HG03103 (cell line): Measurements from ENCODE around the gene DPP6.

Source experiments
- ATAC-seq: cut with Tn5 transposase; IDR thresholded peaks from one replicate; pipeline ENCODE4 v1.9.1; 2021; ENCODE audit warnings: low read depth; ENCODE audit not compliant: unreplicated experiment

The DPP6 gene

DNA sequence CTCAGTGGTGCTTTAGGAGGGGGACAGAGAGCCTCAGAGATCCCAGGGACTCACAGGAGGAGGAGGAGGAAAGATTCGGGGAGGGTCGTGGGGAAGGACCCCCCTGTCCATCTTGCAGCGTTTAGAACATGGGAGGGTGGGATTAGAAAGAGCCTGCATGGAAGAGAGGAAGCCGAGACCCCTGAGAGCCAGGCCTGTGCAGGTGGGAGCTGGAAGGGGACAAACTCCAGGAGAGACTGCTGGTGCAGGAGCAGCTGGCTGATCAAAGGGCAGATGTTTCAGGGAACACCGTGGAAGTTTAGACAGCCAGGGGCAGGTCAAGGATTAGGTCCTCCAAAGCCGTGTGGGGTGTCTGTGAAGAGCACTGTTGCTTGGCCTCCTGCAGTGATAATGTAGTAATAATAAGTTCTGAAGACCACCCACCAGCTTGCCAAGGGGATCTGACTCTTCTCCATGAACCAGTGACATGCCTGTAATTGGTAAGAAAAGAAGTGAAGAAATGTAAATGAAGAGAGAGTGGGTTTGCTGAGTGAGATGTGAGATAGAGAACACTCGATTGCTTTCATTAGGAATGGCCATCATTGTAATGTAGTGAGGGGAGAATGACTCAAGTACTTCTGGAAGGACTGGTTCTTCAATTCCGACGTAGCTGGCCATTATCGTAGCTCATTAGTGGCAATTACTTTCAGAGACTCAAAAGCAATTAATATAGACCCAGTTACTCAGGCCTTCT is 525.1 kb downstream of the DPP6 start:
- ATAC-seq = no peak

DNA sequence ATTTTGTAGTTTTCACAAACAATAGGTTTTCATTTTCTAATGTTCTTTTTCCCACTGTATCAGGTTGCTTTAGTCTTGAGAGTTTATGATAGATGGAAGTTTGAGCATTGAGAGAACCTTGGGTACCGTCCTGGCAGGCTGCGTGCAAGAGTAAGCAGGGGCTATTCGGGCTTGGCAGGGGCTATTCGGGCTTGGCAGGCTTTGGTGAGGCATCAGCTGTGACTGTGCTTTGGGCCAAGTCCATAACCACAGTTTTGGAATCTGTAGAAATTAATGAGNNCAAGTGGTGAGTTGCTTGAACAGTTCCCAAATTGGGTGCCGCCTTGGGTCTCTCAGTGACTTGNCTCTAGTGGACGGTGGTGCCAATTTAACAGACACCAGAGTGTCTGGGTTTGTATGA is 526.1 kb downstream of the DPP6 start:
- ATAC-seq = no peak

DNA sequence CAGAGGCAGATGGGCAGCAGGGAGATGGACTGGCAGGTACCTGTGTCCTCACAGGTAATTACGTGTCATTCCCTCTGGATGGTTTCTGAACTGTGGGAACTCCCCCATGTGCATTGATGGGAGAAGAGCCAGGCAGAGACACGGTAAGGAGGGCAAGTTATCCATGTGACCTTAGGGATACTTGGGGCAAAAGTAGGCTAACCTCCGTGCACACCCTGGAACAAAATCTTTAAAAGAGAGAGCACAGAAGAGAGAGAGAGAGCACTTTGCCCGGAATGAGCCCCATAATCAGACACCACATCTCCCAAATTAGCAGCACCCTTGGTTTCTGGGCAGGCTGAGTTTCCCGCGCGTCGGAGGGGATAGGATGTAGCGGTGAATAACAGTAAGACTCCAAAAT is 527.5 kb downstream of the DPP6 start:
- ATAC-seq = no peak

DNA sequence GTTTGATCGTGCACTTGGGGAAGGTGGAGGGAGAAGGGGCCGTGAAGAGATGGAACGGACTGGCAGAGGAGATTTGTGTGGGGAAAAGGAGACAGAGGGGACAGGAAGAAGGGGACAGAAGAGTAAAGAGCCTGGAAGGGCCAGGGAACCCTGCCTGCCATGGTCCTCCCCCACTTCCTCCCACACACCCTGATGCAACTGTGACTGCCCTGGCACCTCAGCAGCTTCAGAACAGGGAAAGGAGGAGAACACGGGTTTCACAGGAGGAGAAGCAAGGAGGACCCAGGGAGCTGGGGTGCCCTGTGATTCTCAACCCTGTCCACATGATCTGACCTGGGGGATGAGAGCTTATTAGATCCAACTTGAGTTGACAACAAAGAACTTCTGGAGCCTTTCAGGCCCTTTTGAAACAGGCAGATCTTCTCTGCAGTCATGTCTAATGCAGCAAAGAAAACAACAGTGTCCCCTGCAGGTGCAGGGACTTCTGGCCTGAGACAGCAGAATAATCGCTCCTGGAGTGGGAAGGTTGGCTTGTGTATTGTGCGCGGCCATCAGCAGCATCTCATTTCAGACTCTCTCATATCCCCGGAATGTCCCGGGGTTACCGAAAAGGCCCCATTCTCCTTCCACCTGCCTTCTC is 529.2 kb downstream of the DPP6 start:
- no peak for ATAC-seq

DNA sequence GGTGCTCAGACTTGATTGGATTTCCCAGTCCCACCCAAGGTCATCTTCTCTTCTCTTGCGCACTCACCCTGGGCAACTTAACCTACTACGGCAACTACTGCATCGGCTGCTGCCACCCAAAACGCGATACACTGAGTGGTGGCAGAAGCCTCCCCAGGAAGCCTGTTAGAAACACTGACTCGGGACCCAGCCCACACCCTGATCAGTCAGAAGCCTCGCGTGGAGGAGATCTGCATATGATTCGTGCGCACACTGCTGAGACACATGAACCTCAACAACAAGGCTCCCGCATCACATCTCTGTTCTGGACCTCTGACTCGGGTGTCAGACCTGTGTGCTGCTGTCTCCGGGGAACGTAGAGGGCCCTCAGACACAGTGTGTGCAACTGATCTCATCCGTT is 531.3 kb downstream of the DPP6 start:
- no peak for ATAC-seq

DNA sequence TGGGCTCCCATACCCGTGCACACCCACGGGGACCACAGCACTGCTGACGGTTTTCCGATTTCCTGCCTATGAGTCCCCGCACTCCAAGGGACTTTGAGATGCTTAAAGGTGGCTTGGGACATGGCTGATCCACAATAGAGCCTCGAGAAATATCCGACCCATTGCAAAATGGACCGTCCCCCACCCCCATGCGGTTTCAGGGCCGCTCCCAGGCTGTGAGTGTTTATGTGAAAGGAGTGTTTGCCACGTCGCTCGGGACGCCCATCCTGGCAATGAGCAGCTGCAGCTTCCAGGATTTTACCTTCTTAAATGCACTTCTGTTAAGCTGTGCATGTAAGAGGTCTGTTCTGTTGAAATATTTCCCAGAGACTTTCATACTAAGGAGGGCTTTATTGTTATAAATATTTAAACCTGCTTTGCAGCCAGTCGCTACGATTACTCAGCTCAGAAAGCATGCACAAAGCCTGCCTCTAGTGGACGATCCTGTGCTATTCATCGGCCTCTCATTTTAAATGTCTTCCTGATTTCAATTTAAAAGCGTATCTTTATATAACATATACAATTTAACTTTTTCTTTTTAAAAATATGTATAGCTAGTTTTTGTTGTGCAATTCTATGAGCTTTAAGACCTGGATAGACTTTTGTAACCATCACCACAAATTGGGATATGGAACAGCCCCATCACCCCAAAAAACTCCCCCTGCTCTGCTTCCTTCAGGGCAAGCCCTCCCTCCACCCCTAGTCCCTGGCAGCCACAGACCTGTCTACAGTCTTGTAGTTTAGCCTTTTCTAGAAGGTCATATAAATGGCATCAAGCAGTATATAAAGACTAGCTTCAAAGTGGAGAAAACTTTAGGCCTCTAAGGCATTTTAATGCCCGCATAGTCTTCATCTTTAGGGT is 532.4 kb downstream of the DPP6 start:
- ATAC-seq = no peak

DNA sequence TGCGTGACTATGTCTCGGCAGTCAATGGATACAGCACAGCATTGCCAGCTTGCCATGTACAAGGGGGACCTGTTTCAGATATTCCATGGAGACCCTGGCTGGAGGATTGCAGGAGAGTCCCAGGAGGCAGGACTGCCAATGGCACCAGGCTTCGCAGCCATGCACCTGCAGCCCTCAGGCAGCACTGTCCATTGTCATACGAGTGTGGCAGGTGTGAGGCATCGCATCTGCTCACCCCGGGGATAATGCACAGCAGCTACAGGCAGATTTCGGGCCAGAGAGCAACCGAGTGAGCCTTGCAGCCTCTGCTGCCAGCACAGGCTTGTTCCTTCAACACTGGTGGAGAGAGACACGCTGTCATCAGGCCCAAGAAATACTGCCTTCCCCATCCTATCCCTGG is 535.6 kb downstream of the DPP6 start:
- no peak for ATAC-seq

DNA sequence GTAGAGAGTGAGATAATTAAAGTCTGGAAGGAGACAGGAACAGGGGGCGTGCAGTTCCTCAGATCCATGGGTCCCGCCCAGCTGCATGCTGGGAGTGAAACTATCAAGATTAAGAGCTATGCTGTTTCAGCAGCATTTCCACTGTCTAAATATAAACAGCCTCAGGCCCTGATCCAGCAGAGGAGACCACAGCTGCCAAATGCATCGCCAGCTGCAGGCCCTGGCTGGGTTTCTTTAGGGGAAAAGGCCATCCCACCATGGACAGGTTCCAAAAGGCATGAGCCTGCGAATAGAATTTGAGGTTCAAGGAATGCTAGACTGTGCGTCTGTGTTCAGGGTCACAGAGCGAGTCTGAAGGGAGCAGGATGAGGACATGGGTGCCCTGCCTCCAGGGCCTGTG is 539.3 kb downstream of the DPP6 start:
- no peak for ATAC-seq

DNA sequence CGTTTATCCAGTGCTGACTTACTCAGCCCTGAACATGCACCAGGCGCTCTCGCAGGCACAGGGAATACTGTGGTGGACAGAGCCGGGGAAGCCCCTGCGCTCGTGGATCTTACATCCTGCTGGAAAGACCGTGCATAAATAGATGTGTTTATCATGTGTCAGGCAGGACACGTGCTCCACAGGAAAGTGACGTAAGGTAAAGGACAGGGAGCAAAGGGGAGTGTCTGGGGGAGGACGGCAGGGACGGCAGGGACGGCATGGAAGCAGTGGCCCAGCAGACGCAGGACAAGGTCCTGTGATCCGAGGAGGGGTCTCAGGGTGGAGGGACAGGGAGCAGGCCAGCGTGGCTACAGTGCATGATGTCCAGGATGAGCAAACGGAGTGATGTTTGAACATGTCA is 540.2 kb downstream of the DPP6 start:
- no peak for ATAC-seq

DNA sequence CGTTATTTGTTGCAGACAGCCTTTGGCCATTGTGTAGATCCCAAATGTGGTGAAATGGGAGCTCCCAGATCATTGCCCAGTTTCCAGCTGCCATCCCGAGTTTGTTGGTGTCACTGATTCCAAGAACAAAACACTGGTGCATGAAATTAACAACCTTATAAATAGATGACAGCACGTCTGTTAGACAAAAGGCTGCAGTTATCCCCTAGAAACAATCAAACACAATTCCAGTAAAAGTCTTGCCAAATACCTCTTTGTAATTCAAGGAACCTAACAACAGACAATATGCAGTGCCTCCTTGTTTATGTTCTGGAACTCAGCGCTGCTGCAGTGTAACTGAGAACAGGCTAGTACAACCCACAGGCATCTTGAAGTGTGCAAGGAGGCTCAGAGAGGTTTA is 546.2 kb downstream of the DPP6 start:
- ATAC-seq = no peak

DNA sequence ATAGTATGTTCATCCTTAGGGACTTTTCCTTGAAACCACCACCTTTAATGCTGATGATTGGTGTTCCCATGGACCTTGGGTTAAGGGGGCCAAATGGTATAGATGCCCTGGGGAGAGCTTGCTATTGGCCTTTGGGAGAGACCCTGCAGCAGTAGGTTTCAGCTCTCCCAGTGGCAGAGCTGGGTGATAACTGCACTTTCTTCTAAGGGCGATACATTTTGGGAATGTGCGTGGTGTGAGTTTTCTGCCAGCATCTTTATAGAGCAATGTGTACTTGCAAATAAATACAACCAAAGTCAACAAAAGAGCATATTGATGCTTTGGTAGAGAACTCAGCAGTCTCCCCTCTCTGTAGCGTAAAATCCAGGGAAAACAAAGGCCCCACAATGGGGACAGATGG is 546.7 kb downstream of the DPP6 start:
- no peak for ATAC-seq

DNA sequence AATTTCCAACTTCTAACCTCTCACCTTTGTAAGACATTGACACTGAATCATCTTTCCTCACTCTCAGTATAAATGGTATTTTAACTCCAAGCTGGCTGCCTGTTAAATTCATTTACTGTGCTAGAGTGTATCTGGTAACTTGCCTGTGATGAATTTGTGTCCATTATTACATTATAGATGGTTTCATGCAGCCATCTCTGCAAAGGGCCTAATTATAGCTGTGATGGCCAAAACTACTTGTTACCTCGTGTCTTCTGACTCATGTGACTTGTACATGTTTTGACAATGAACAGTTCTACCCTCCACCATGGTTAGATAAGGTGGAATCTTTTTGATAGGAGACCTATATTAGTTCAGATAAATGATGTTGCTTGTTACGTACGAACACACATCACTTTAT is 558.7 kb downstream of the DPP6 start:
- no peak for ATAC-seq

DNA sequence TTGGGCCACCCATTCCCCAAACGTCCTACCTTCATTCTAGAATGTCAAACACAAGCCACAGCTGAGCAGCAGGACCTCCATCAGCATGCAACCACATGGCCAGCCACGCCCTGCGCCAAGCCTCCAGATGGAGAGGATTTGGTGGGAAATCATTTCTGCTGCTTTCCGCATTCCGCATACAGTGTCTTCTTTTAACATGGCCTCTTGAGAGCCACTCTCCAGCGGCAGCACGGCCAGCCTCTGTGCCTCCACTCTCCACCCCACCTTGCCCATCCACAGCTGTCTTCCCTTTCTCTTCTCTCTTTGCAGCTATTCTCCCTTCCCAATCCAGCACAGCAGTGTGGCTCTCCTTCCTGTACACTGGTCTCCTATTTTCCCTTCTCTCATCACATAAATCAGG is 561.6 kb downstream of the DPP6 start:
- no peak for ATAC-seq

DNA sequence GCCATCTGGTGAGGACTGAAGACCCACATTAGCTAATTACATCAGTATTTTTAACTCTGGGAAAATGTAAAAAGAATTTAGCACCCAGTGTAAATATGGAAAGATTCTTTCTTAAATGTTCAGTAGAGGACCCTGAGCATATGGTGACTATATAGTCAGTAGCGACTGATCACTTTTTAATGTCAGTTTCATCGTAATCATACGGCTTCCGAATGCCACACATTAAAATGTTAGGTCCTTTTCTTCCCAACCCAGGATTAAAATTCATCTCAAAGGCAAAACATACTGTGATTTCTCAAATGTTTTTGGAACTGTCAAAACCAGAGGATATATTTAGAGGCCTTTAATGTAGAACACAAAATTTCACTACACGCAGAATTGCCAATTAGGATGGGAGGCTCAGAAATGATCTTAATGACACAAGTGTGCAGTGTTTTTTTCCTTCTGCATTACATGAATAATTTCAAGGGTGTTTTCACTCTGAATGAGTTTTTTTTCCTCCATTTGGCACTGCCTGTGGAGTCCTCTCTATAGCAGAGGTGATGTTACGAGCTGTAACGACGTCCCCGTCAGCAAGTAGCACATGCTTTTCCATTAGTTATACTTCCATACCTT is 568.0 kb downstream of the DPP6 start:
- ATAC-seq = no peak

DNA sequence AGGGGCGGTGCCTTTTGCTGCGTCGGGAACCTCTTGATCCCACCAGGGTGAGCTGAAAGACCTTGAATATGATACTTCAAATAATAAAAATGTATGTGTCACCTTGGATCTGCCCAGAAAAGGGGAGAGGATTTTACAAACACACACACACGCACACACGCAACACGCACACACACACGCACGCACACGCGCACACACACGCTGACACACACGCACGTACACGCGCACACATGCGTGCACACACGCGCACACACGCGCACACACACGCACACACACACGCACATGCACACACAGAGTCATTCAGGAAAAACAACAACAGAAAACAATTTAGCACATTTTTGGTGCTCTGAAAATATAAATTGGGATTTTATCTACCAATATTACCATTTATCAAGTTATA is 571.2 kb downstream of the DPP6 start:
- ATAC-seq = no peak

DNA sequence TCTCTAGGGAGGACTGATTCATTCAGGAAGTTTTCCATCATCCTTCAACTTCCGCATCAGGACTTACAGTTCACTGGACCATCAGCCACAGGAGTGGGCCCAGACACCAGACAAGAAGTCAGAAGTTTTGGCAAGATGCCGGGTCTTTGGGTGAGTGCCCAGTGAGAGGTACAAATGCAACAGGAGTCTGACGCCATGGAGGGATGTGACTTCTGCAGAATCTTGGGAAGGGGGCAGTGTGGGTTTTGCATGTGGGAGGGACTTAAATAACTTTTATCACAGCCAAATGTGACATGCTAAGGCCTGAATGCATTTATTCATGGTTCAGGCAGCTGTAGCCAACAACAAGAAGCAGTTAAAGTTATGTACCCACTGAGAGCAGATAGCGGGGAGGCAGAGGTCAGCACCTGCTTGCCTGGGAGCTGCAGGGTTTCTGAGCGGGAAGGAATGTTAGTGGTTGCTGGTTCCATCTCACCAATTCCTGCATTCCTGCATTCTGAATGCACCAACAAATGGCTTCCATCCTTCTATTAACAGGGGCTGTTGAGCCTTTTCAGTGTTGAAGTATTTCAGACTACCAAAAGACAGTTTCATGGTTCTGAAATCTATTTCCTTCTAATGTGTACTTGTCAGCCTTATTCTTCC is 575.6 kb downstream of the DPP6 start:
- ATAC-seq = no peak

DNA sequence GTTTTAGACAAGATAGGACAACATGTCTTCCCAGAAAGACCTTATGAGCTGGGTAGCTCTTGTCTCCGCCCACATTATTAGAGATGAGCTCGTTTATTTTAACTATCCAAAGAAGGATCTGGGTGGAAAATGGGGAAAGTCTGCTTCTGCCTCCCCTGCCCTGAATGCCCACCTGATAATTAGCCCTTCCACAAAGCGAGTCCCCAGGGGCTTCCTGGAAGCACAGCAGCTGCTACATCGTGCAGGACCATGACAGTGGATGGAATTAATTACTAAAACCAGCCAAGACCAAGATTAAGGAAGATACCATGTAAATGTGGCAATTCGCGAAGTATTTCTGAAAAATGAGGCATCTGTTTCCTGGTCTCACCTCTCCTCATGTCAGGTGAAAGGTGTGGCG is 576.4 kb downstream of the DPP6 start:
- ATAC-seq = no peak

DNA sequence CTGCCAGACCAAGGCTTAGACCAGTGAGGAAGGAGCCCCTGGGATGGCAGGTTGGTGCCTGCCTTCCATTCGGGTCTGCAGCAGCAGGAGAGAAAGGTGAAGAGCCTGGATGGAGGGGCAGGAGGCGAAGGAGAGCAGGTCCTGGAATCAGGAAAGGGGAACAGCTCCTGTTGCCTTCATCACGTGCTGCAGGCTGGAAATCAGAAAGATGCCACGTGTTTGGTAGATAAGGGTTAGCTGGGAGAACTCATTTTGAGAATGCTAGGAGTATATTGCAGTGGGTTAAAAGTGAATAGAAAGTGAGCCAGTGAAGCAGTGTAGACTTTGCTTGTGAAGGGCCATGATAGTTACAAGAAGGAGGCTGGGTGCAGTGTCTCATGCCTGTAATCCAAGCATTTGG is 579.0 kb downstream of the DPP6 start:
- ATAC-seq = no peak

DNA sequence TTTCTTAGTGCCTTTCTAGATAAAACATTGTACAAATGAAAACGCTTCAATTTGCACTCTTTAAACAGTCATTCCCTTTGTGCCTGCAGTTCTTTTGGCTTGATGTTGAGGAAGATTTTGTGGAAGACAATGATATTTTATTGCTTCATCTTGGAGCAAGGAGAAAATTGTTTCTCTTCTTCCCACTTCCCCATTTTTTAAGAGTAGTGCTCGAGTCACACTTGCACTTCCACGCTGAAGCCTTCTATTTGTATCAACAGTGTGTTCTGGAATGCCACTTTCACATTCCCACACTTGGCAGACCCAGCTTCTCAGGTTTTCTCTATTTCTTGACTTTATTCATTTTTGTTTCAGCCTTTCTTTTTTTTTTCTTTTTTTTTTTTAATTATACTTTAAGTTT is 581.4 kb downstream of the DPP6 start:
- ATAC-seq = no peak

DNA sequence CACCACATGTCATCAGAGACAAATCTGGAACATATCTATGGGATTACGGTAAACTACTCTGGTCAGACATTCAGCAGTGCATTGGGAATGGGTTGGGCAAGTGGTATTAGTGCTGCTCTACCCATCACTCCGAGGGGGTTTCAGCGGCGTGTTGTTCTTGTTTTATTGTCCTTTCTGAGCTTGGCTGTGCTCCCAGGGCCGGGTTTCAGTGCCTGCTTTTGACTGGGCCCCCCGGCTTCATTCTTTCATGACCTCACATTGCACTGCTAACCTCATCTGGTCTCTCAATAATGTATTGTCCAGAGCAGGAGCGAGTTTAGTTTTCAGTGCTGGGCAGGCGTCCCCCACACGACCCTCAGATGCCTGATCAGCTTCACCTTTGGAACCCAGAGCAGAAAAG is 586.1 kb downstream of the DPP6 start:
- no peak for ATAC-seq
